Nephron (organoid): Measurements from ENCODE around the gene ANO10.

Experiments
- H3K27ac Mint-ChIP-seq, 3 experiments: 2 replicates each; pipeline ENCODE4 v1.8.0; 2020; ENCODE audit warnings: mixed read lengths in 3 of 3, mild to moderate bottlenecking in 2 of 3, moderate library complexity in 1 of 3
- H3K27me3 Mint-ChIP-seq: 2 replicates; pipeline ENCODE4 v1.8.0; 2021; ENCODE audit warnings: low read depth, mild to moderate bottlenecking, moderate library complexity, mixed read lengths
- H3K36me3 Mint-ChIP-seq: 2 replicates; pipeline ENCODE4 v1.8.0; 2020; ENCODE audit warnings: low read depth, mixed read lengths
- H3K4me1 Mint-ChIP-seq: 2 replicates; pipeline ENCODE4 v1.8.0; 2020; ENCODE audit warnings: mixed read lengths
- H3K4me3 Mint-ChIP-seq, 3 experiments: 2 replicates each; pipeline ENCODE4 v1.8.0; 2020; ENCODE audit warnings: mild to moderate bottlenecking in 3 of 3, mixed read lengths in 3 of 3, moderate library complexity in 2 of 3
- H3K9me3 Mint-ChIP-seq: 2 replicates; pipeline ENCODE4 v1.8.0; 2020; ENCODE audit warnings: mixed read lengths
- CTCF ChIP-seq, 3 experiments: fragments of 200-600 bp; sonication (generic); IDR thresholded peaks; one replicate each; pipeline ENCODE4 v1.5.0; 2021; ENCODE audit warnings: antibody characterized with exemption in 3 of 3; ENCODE audit not compliant: unreplicated experiment in 3 of 3

ANO10 gene

GRCh38 chr3:43353393-43353792 is 268.4 kb downstream of the ANO10 start:
- H3K36me3 Mint-ChIP-seq: peaks cover 74% of the 10 kb centered on the region
- no peaks in the 10 kb centered on the region for H3K27me3 Mint-ChIP-seq
- no peak for TF ChIP-seq CTCF (IDR thresholded peaks at IDR 0.05; ENCODE audit: unreplicated experiment in 3 of 3)
- no peak overlapping the region for H3K4me3 Mint-ChIP-seq
- H3K9me3 Mint-ChIP-seq: peaks cover 61% of the 10 kb centered on the region
- no peak overlapping the region for H3K27ac Mint-ChIP-seq
- peaks cover 6% of the 10 kb centered on the region for H3K4me1 Mint-ChIP-seq

GRCh38 chr3:43349716-43350115 is 272.1 kb downstream of the ANO10 start:
- Mint-ChIP-seq H3K27ac (no peak overlapping the region), H3K4me1 (peaks cover 6% of the 10 kb centered on the region), H3K36me3 (peaks cover 91% of the 10 kb centered on the region), H3K4me3 (no peak overlapping the region), H3K27me3 (no peaks in the 10 kb centered on the region), H3K9me3 (peaks cover 34% of the 10 kb centered on the region)
- TF ChIP-seq CTCF (IDR thresholded peaks at IDR 0.05; ENCODE audit: unreplicated experiment in 3 of 3): no peak

- peaks cover 91% of the 10 kb centered on the region for H3K36me3 Mint-ChIP-seq
- no peak overlapping the region for H3K27ac Mint-ChIP-seq
- H3K4me3 Mint-ChIP-seq: no peak overlapping the region
- H3K27me3 Mint-ChIP-seq: no peaks in the 10 kb centered on the region
- H3K4me1 Mint-ChIP-seq: peaks cover 6% of the 10 kb centered on the region
- peaks cover 27% of the 10 kb centered on the region for H3K9me3 Mint-ChIP-seq
- no peak for TF ChIP-seq CTCF (IDR thresholded peaks at IDR 0.05; ENCODE audit: unreplicated experiment in 3 of 3)
Observed at GRCh38 chr3:43348852-43349574, 272.8 kb downstream of the ANO10 start.

GRCh38 chr3:43348350-43348749 is 273.5 kb downstream of the ANO10 start:
- Mint-ChIP-seq H3K27me3 (no peaks in the 10 kb centered on the region), H3K36me3 (peaks cover 91% of the 10 kb centered on the region), H3K4me3 (no peak overlapping the region), H3K9me3 (peaks cover 20% of the 10 kb centered on the region), H3K27ac (no peak overlapping the region), H3K4me1 (peaks cover 6% of the 10 kb centered on the region)
- no peak for TF ChIP-seq CTCF (IDR thresholded peaks at IDR 0.05; ENCODE audit: unreplicated experiment in 3 of 3)

- no peak overlapping the region for H3K27ac Mint-ChIP-seq
- TF ChIP-seq CTCF (IDR thresholded peaks at IDR 0.05; ENCODE audit: unreplicated experiment in 3 of 3): no peak
- H3K27me3 Mint-ChIP-seq: no peaks in the 10 kb centered on the region
- peaks cover 89% of the 10 kb centered on the region for H3K36me3 Mint-ChIP-seq
- H3K4me3 Mint-ChIP-seq: no peak overlapping the region
- H3K9me3 Mint-ChIP-seq: peaks cover 15% of the 10 kb centered on the region
- H3K4me1 Mint-ChIP-seq: peaks cover 6% of the 10 kb centered on the region
Observed at GRCh38 chr3:43347774-43348173, 274.0 kb downstream of the ANO10 start.
